Thyroid gland (tissue), 4 donors: ENCODE data around the gene POLDIP2. TPM values are rescaled to one million over a fixed set of nuclear protein-coding genes. Genes with fewer than 3 reads are reported as not detected.

ENCODE experiments used
- DNase-seq, 2 donors: peaks; one replicate each; pipeline ENCODE4 v3.0.0-alpha.2; 2019
- H3K27ac ChIP-seq, 3 donors: fragments of 200-600 bp; sonication (generic); 1 replicate in 2 of 3; 2 replicates in 1 of 3; pipeline ENCODE4 v1.5.1; 2016 to 2019; ENCODE audit warnings: mild to moderate bottlenecking in 1 of 3, moderate library complexity in 1 of 3
- H3K27me3 ChIP-seq: fragments of 200-600 bp; sonication (generic); one replicate; pipeline ENCODE4 v1.5.1; 2019
- H3K36me3 ChIP-seq, 2 donors: fragments of 200-600 bp; sonication (generic); one replicate each; pipeline ENCODE4 v1.5.1; 2016 to 2019
- H3K4me1 ChIP-seq, 2 donors: fragments of 200-600 bp; sonication (generic); one replicate each; pipeline ENCODE4 v1.5.1; 2017 to 2019
- H3K4me3 ChIP-seq, 3 donors: fragments of 200-600 bp; sonication (generic); replicated peaks in 1 of 3; 1 replicate in 2 of 3; 2 replicates in 1 of 3; pipeline ENCODE4 v1.5.1; 2016; ENCODE audit warnings: mild to moderate bottlenecking in 1 of 3
- H3K9me3 ChIP-seq: fragments of 200-600 bp; sonication (generic); one replicate; pipeline ENCODE4 v1.5.1; 2017
- POLR2A ChIP-seq, 2 donors: fragments of 450-650 bp; IDR thresholded peaks; one replicate each; pipeline ENCODE4 v1.6.1; 2017; ENCODE audit warnings: antibody characterized with exemption in 2 of 2, mild to moderate bottlenecking in 2 of 2, moderate library complexity in 1 of 2
- WGBS, 2 donors: methylation state at CpG; one replicate each; pipeline ENCODE4 v1.1.5; 2017; 5-methylcytosine and 5-hydroxymethylcytosine counted together
- intact Hi-C: fragments of 100-400 bp; cut with DNase I; formaldehyde crosslinking; loops from one replicate; pipeline ENCODE4 v1.15.1; 2023
- total RNA-seq, 4 donors: library from RNA; depleted of rRNA; stranded (reverse); fragments of >200 nt; gene quantifications; one replicate each; pipeline ENCODE4 v1.2.3, GENCODE V29; 2016
- TF ChIP-seq, protein P1 (sequence below), 6 experiments: fragments of 200-600 bp in 3 of 6; fragments of 450-650 bp in 3 of 6; sonication (generic) in 3 of 6; IDR thresholded peaks; one replicate each; pipeline ENCODE4 v1.5.1; 2016 to 2019; ENCODE audit warnings: antibody characterized with exemption in 6 of 6, mild to moderate bottlenecking in 2 of 6, inconsistent platforms in 1 of 6, moderate library complexity in 1 of 6

Gene POLDIP2
- total RNA-seq, 4 donors from 2014 or later = 55.4 to 102 (median 91.7) TPM

GRCh38 chr17:28385037-28385400 lies 27.7 kb upstream of the POLDIP2 start:
- peaks cover 10 to 18% of the 10 kb centered on the region in 2 donors for H3K36me3 ChIP-seq
- intact Hi-C loops = no loop called here
- peak overlapping the region in 2 of 3 donors; percentile 18 to 39 for H3K27ac ChIP-seq
- TF ChIP-seq, protein P1, sequence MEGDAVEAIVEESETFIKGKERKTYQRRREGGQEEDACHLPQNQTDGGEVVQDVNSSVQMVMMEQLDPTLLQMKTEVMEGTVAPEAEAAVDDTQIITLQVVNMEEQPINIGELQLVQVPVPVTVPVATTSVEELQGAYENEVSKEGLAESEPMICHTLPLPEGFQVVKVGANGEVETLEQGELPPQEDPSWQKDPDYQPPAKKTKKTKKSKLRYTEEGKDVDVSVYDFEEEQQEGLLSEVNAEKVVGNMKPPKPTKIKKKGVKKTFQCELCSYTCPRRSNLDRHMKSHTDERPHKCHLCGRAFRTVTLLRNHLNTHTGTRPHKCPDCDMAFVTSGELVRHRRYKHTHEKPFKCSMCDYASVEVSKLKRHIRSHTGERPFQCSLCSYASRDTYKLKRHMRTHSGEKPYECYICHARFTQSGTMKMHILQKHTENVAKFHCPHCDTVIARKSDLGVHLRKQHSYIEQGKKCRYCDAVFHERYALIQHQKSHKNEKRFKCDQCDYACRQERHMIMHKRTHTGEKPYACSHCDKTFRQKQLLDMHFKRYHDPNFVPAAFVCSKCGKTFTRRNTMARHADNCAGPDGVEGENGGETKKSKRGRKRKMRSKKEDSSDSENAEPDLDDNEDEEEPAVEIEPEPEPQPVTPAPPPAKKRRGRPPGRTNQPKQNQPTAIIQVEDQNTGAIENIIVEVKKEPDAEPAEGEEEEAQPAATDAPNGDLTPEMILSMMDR (IDR thresholded peaks at IDR 0.05) = no peak
- no peak for TF ChIP-seq POLR2A (IDR thresholded peaks at IDR 0.05)
- H3K4me3 ChIP-seq = peak overlapping the region in 2 of 3 donors; percentile 53 to 66
- H3K9me3 ChIP-seq = no peaks in the 10 kb centered on the region
- H3K27me3 ChIP-seq = no peaks in the 10 kb centered on the region
- DNase-seq = peak; percentile 32 to 43
- peaks cover 18 to 22% of the 10 kb centered on the region in 2 donors for H3K4me1 ChIP-seq
- 21 to 24% methylated on average over 9 to 14 of the region's 29 CpGs for WGBS, 2 donors

GRCh38 chr17:28384281-28385036 lies 27.1 kb upstream of the POLDIP2 start:
- intact Hi-C loops = no loop called here
- H3K27ac ChIP-seq = peak overlapping the region in 2 of 3 donors; percentile 18 to 39
- WGBS, 2 donors = 10 to 12% methylated on average over 20 to 24 of the region's 56 CpGs

DNA sequence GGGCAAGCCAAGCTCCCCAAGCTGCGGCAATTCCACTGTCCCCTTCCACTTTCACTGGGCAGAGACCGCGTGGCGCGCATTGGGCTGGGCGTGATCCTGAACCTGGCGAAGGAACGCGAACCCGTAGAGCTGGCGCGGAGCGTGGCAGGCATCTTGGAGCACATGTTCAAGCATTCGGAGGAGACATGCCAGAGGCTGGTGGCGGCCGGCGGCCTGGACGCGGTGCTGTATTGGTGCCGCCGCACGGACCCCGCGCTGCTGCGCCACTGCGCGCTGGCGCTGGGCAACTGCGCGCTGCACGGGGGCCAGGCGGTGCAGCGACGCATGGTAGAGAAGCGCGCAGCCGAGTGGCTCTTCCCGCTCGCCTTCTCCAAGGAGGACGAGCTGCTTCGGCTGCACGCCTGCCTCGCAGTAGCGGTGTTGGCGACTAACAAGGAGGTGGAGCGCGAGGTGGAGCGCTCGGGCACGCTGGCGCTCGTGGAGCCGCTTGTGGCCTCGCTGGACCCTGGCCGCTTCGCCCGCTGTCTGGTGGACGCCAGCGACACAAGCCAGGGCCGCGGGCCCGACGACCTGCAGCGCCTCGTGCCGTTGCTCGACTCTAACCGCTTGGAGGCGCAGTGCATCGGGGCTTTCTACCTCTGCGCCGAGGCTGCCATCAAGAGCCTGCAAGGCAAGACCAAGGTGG lies 24.0 kb upstream of the POLDIP2 start:
- DNase-seq = peak; percentile 41 to 48
- 16 to 26% methylated on average over 16 to 29 of the region's 72 CpGs for WGBS, 2 donors
- H3K36me3 ChIP-seq = no peaks in the 10 kb centered on the region
- TF ChIP-seq POLR2A (IDR thresholded peaks at IDR 0.05) = no peak
- TF ChIP-seq, protein P1 (IDR thresholded peaks at IDR 0.05) = peak in 1 of 6 experiments; percentile 34
- H3K4me1 ChIP-seq = peaks cover 18 to 22% of the 10 kb centered on the region in 2 donors
- H3K4me3 ChIP-seq = peak overlapping the region in 1 of 3 donors; percentile 3
- H3K9me3 ChIP-seq = no peaks in the 10 kb centered on the region
- H3K27ac ChIP-seq = no peak overlapping the region
- H3K27me3 ChIP-seq = no peaks in the 10 kb centered on the region
- intact Hi-C loops = no loop called here

More at GRCh38 chr17:28384281-28385036, 27.1 kb upstream of the POLDIP2 start:
- Histone ChIP-seq H3K4me1 (peaks cover 18 to 22% of the 10 kb centered on the region in 2 donors), H3K4me3 (peak overlapping the region in 2 of 3 donors; percentile 53 to 66), H3K36me3 (peaks cover 5 to 13% of the 10 kb centered on the region in 2 donors), H3K27me3 (no peaks in the 10 kb centered on the region), H3K9me3 (no peaks in the 10 kb centered on the region)
- TF ChIP-seq, protein P1 (IDR thresholded peaks at IDR 0.05) = no peak
- TF ChIP-seq POLR2A (IDR thresholded peaks at IDR 0.05) = peak in 1 of 2 donors; percentile 71
- DNase-seq = peak; percentile 87 to 91

- 71 to 77% methylated on average over 10 of the region's 10 CpGs for WGBS, 2 donors
- H3K27me3 ChIP-seq = no peaks in the 10 kb centered on the region
- no peaks in the 10 kb centered on the region for H3K9me3 ChIP-seq
- no peak for DNase-seq
- H3K4me1 ChIP-seq = peaks cover 13 to 15% of the 10 kb centered on the region in 2 donors
- no peak overlapping the region for H3K27ac ChIP-seq
- TF ChIP-seq, protein P1 (IDR thresholded peaks at IDR 0.05) = no peak
- no peak for TF ChIP-seq POLR2A (IDR thresholded peaks at IDR 0.05)
- intact Hi-C loops = no loop called here
- no peak overlapping the region for H3K4me3 ChIP-seq
- no peaks in the 10 kb centered on the region for H3K36me3 ChIP-seq
Observed at GRCh38 chr17:28379814-28380801, 22.8 kb upstream of the POLDIP2 start.
